DND-41 (cell line): ENCODE data around the gene ERBB2.

Experiments
- ATAC-seq: fragments of 200-7000 bp; cut with Tn5 transposase; 3 replicates; pipeline ENCODE4 v1.9.1; 2021; ENCODE audit warnings: low read depth; ENCODE audit not compliant: insufficient read depth
- DNase-seq: peaks from one replicate; pipeline ENCODE4 v3.0.0-alpha.2; 2020
- H2AFZ ChIP-seq: 2 replicates; pipeline ENCODE4 v1.6.0; 2012; ENCODE audit warnings: low read depth, low read length
- H3K27ac ChIP-seq: 2 replicates; pipeline ENCODE4 v1.5.1; 2012; ENCODE audit warnings: low read length, inconsistent platforms
- H3K27me3 ChIP-seq: fragments of 200-600 bp; sonication (generic); 2 replicates; pipeline ENCODE4 v1.6.0; 2012; ENCODE audit warnings: low read length, mild to moderate bottlenecking, inconsistent platforms; ENCODE audit not compliant: insufficient read depth, poor library complexity
- H3K36me3 ChIP-seq: 2 replicates; pipeline ENCODE4 v1.5.1; 2012; ENCODE audit warnings: low read length, inconsistent platforms; ENCODE audit not compliant: insufficient read depth
- H3K4me1 ChIP-seq: 2 replicates; pipeline ENCODE4 v1.5.1; 2012; ENCODE audit warnings: mild to moderate bottlenecking, low read length; ENCODE audit not compliant: insufficient read depth
- H3K4me2 ChIP-seq: 2 replicates; pipeline ENCODE4 v1.6.0; 2012; ENCODE audit warnings: mild to moderate bottlenecking, moderate library complexity, low read length, inconsistent platforms; ENCODE audit not compliant: insufficient read depth
- H3K4me3 ChIP-seq, 2 experiments: fragments of 200-600 bp in 1 of 2; shearing (Covaris generic) in 1 of 2; 2 replicates each; pipeline ENCODE4 v1.5.1; 2012 to 2016; ENCODE audit warnings: inconsistent platforms in 2 of 2, low read length in 2 of 2, mild to moderate bottlenecking in 2 of 2, low read depth in 1 of 2, moderate library complexity in 1 of 2
- H3K79me2 ChIP-seq: 2 replicates; pipeline ENCODE4 v1.6.0; 2012; ENCODE audit warnings: low read length, inconsistent platforms; ENCODE audit not compliant: insufficient read depth
- H3K9ac ChIP-seq: 2 replicates; pipeline ENCODE4 v1.6.0; 2012; ENCODE audit warnings: low read depth, mild to moderate bottlenecking, inconsistent platforms, low read length, moderate library complexity
- H3K9me3 ChIP-seq: 2 replicates; pipeline ENCODE4 v1.5.1; 2012; ENCODE audit warnings: low read length, moderate library complexity, mild to moderate bottlenecking, inconsistent platforms; ENCODE audit not compliant: insufficient read depth, severe bottlenecking
- H4K20me1 ChIP-seq: 2 replicates; pipeline ENCODE4 v1.6.0; 2012; ENCODE audit warnings: low read length; ENCODE audit not compliant: insufficient read depth
- EZH2 ChIP-seq: IDR thresholded peaks from 3 replicates; pipeline ENCODE4 v1.6.1; 2012; ENCODE audit warnings: borderline replicate concordance, low read depth, mild to moderate bottlenecking, moderate library complexity, low read length, inconsistent platforms; ENCODE audit not compliant: severe bottlenecking
- TF ChIP-seq, protein P1 (sequence below): IDR thresholded peaks from 2 replicates; pipeline ENCODE4 v1.5.1; 2012; ENCODE audit warnings: borderline replicate concordance, low read length, moderate library complexity, mild to moderate bottlenecking; ENCODE audit not compliant: poor library complexity, severe bottlenecking; ENCODE audit errors: extremely low read depth

Gene ERBB2

DNA sequence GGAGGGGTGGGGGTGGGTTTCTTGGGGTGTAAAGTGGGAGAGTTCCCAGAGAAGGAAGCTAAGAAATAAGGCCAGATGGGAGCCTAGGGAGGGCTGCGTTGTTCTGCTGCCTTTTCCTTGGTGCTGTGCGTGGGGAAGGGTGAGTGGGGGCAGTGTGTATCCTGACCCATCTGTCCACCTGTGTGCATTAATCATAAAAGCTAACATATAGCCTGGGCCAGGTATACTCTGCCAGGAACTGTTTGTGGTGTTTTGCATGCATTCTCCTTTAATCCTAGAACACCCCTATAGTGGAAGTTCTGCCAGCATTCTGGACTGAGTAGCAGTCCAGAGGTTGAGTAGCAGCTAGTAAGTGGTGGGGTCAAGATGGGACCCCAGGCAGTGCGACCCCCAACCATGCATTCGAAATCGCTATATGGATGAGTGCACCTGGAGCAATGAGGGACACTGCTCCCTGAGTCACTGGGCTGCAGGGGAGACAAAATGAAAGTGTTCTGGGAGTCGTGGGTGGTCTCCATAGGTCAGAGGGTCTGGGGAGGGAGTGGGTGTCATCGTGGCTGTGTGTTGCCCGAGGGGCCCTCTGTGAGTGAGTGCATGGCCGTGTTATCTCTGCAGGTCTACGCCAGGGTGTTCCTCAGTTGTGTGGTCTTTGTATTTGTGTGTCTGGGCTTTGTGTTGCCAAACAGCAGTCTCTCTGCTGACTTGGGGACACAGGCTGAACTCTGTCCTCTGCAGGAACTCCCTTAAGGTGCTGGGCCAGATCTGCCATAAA is 1.3 kb downstream of the ERBB2 start:
- no peak for TF ChIP-seq EZH2
- TF ChIP-seq, protein P1, sequence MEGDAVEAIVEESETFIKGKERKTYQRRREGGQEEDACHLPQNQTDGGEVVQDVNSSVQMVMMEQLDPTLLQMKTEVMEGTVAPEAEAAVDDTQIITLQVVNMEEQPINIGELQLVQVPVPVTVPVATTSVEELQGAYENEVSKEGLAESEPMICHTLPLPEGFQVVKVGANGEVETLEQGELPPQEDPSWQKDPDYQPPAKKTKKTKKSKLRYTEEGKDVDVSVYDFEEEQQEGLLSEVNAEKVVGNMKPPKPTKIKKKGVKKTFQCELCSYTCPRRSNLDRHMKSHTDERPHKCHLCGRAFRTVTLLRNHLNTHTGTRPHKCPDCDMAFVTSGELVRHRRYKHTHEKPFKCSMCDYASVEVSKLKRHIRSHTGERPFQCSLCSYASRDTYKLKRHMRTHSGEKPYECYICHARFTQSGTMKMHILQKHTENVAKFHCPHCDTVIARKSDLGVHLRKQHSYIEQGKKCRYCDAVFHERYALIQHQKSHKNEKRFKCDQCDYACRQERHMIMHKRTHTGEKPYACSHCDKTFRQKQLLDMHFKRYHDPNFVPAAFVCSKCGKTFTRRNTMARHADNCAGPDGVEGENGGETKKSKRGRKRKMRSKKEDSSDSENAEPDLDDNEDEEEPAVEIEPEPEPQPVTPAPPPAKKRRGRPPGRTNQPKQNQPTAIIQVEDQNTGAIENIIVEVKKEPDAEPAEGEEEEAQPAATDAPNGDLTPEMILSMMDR: no peak
- Histone ChIP-seq H3K27me3 (no peaks in the 10 kb centered on the region), H3K79me2 (no peaks in the 10 kb centered on the region), H3K4me3 (no peak overlapping the region), H3K36me3 (no peaks in the 10 kb centered on the region), H2AFZ (no peak overlapping the region), H3K9ac (no peak overlapping the region), H3K4me2 (no peak overlapping the region), H3K4me1 (no peaks in the 10 kb centered on the region), H3K9me3 (no peaks in the 10 kb centered on the region), H4K20me1 (no peaks in the 10 kb centered on the region), H3K27ac (no peak overlapping the region)
- ATAC-seq: no peak
- DNase-seq: no peak

DNA sequence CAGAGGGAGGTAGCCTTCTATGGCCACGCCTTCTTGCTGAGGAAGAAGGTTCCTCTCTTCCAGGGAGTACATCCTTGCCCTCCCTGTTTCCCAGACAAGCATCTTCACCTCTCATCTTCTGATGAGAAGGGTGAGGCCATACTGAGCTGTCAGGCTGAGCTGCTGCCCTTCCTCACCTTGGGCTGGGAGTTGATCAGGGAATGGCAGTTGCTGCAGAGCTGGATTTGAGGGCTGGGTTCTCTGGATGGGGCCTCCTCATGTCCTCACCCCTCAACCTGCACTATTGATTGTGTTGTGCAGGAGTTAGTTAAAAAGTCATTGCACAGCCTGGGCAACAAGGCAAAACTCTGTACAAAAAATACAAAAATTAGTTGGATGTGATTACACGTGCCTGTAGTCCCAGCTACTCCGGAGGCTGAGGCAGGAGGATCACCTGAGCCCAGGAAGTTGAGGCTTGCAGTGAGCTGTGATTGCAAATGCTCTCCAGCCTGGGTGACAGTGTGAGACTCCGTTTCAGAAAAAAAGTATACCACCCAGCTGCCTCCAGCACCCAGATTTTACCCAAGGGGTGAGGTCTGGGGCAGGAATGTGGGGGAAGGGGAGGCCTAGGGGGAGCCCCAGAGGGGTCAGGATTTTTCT is 2.0 kb downstream of the ERBB2 start:
- Histone ChIP-seq H3K4me1 (no peaks in the 10 kb centered on the region), H3K27ac (no peak overlapping the region), H3K9ac (no peak overlapping the region), H3K4me3 (no peak overlapping the region), H3K9me3 (no peaks in the 10 kb centered on the region), H3K4me2 (no peak overlapping the region), H3K36me3 (no peaks in the 10 kb centered on the region), H2AFZ (no peak overlapping the region), H3K27me3 (no peaks in the 10 kb centered on the region), H3K79me2 (no peaks in the 10 kb centered on the region), H4K20me1 (no peaks in the 10 kb centered on the region)
- DNase-seq (no peak), ATAC-seq (no peak)
- TF ChIP-seq, protein P1: no peak
- TF ChIP-seq EZH2: no peak

DNA sequence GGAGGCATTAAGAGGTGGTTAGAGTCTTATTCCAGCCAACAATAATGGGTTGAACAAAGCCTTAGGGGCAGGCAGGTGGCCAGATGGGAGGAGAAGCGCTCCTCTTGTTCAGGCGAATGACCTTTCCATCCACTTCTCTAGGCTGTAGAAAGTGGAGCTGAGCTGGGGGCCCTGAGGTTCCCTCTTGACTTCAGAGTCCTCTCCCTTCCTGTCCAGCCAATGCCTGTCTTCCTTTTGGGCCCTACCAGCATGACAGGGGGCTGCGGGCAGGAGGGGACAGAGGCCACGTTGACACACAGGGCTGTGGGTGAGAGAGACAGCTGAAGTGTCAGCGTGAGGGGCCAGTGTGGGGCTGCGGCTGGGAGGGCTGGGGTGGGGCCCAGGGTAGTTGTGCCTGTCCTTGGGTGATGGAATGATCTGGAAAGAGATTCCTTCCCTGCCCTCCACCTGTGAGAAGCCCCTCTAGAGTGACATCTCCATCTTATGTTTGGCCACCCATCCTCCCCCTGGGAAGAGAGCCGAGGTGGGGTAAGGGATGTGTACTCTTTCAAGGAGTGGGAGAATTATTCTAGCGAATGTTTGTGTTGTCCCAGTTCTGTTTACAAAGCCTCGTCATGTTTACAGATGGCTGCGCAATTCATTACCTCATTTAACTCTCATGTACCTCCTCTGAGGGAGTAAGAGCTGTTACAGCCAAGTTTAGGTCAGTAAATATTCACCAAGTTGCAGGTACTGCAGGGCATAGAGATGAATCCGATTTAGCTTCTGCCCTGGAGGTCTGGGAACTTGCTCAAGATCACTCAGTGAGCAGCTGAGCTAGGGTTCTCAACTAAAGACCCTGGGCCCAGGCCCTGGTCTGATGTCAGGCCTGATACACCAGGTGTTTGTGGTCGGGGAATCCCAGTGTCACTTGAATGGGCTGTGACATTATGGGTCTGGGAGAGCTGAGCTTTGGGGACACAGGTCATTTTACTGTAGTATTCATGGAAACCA is 3.3 kb downstream of the ERBB2 start:
- Histone ChIP-seq H3K9ac (no peak overlapping the region), H3K36me3 (no peaks in the 10 kb centered on the region), H3K27me3 (no peaks in the 10 kb centered on the region), H3K79me2 (no peaks in the 10 kb centered on the region), H4K20me1 (no peaks in the 10 kb centered on the region), H2AFZ (no peak overlapping the region), H3K9me3 (no peaks in the 10 kb centered on the region), H3K27ac (no peak overlapping the region), H3K4me3 (no peak overlapping the region), H3K4me2 (no peak overlapping the region), H3K4me1 (no peaks in the 10 kb centered on the region)
- DNase-seq (no peak), ATAC-seq (no peak)
- TF ChIP-seq EZH2: no peak
- TF ChIP-seq, protein P1: no peak
